Measurements from ENCODE around the gene MRPL40. TPM values are rescaled to one million over a fixed set of nuclear protein-coding genes. Genes with fewer than 3 reads are reported as not detected.

Gene MRPL40
- 34.9 and 49.5 TPM in 2 replicates for total RNA-seq

GRCh38 chr22:19432133-19432851, at the start of gene MRPL40:
Gene MRPL40 (plus strand): TSS chr22:19432545. CDS start chr22:19432555, 10 bp downstream.

GRCh38 chr22:19431649-19432132, 654 bp upstream of the MRPL40 start, which contains the start of gene HIRA:
Gene HIRA (minus strand): TSS chr22:19431733. CDS start chr22:19431476, 257 bp downstream.

GRCh38 chr22:19447330-19448075, 15.2 kb downstream of the MRPL40 start, which contains the start of gene C22orf39:
Gene C22orf39 (minus strand): TSS chr22:19447711. CDS start chr22:19447688, 23 bp downstream.

GRCh38 chr22:19478901-19479354, 46.6 kb downstream of the MRPL40 start, which contains the start of gene UFD1:
Gene UFD1 (minus strand): TSS chr22:19479193. CDS start chr22:19479085, 108 bp downstream.

GRCh38 chr22:19479355-19480172, 47.2 kb downstream of the MRPL40 start, which contains the start of gene CDC45:
Gene CDC45 (plus strand): TSS chr22:19479920. CDS start chr22:19479969, 49 bp downstream.

Other genes starting within 250 kb of the MRPL40 start
- gene CLTCL1, start 140.8 kb upstream of the MRPL40 start, total RNA-seq = 5.9 and 10.1 TPM in 2 replicates
- gene HIRA, start 812 bp upstream of the MRPL40 start, total RNA-seq = 14.6 and 17.9 TPM in 2 replicates
- gene C22orf39, start 15.2 kb downstream of the MRPL40 start, total RNA-seq = 9.5 and 10.7 TPM in 2 replicates
- gene UFD1, start 46.6 kb downstream of the MRPL40 start, total RNA-seq = 49.9 and 51.2 TPM in 2 replicates
- 3.4 and 4.8 TPM in 2 replicates for gene CDC45, start 47.4 kb downstream of the MRPL40 start, total RNA-seq
- 0.13 and 0.76 TPM in 2 replicates for gene CLDN5, start 91.9 kb downstream of the MRPL40 start, total RNA-seq

All from articular chondrocyte of knee joint (primary cell).